Right renal pelvis (tissue), 4 donors: ENCODE results near the gene SAP30BP. TPM values are rescaled to one million over a fixed set of nuclear protein-coding genes. Genes with fewer than 3 reads are reported as not detected.

Experiments used
- DNase-seq, 4 donors: peaks; one replicate each; pipeline ENCODE4 v3.0.0-alpha.2; 2013; ENCODE audit warnings: low read depth in 4 of 4, low spot score in 3 of 4, missing footprints in 1 of 4
- polyA plus RNA-seq, 4 donors: library from polyadenylated mRNA; unstranded; fragments of 120-200 nt; gene quantifications; one replicate each; pipeline ENCODE4 v1.2.1, GENCODE V29; 2013; ENCODE audit not compliant: insufficient read length in 4 of 4

Gene SAP30BP
- polyA plus RNA-seq, 4 donors = 96.9 to 103 (median 100) TPM

DNA sequence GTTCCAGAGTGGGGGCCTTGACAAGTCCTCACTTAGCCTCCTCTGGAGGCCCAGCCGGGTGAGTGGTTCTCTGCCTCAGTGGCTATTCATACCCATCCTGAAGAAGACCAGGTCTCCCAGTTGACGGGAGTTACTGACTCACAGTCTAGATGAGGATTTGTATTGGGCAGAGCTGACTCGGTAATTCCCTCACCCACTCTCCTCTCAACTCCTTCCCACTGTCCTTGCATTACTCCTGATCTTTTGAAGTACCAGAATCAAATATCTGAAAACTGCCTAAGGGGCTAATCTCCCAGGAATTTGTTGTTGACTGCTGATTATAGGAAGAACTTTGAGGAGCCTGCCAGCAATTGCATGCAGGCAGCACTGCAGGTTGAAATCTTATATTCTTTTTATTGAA lies 14.2 kb downstream of the SAP30BP start:
- no peak for DNase-seq

DNA sequence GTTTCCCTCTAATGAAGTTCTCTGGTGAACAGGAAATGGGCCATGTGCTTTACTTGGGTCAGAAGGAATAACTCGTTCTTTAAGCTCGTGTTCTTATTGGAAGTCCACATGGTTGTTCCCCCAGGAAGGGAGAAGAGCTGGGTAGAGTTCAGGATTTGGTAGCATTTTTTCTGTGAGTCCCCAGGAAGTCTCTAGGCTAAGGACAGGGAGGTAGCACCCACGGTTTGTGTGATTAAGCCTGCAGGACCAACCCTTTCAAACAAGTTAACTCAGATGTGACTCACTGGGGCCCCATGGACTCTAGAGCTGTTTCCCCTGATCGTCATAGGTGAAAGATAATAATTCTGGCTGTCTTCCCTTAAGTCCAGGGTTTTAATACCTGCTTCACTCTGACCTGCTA lies 16.4 kb downstream of the SAP30BP start:
- no peak for DNase-seq

- DNase-seq = no peak
Observed at GRCh38 chr17:75684249-75684648, 17.1 kb downstream of the SAP30BP start.

GRCh38 chr17:75684924-75685323 lies 17.8 kb downstream of the SAP30BP start:
- DNase-seq = no peak

GRCh38 chr17:75685499-75685898 lies 18.4 kb downstream of the SAP30BP start:
- DNase-seq = no peak

DNA sequence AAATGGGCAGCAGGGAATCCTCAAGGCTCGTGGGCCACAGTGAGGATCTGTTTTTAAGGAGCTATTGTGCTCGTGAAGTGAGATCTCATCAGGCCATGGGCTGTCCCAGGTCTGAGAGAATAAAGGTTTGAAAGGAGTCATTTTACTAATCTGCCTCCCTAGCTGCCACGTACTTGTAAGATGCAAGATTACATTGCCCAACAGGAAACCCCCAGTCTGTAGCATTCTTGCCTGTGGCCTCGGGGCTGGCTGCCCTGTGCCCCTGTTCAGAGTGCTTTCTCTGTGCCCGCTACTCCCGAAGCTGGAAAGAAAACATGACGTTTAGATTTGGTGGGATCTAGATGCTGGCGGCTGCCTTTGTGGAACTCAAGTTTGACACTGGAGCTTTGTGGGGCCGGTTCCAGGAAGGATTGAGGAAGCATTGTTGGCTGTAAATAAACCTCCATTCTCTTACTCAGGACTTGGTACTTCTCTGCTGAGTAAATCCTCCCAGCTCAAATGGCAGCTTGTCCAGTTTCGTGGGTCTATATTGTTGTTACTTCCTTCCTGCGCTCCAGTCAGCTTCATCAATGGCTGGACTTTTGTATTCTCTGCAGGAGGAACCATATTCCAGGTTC lies 21.2 kb downstream of the SAP30BP start:
- DNase-seq = no peak

- no peak for DNase-seq
Observed at GRCh38 chr17:75689441-75689873, 22.3 kb downstream of the SAP30BP start.

DNA sequence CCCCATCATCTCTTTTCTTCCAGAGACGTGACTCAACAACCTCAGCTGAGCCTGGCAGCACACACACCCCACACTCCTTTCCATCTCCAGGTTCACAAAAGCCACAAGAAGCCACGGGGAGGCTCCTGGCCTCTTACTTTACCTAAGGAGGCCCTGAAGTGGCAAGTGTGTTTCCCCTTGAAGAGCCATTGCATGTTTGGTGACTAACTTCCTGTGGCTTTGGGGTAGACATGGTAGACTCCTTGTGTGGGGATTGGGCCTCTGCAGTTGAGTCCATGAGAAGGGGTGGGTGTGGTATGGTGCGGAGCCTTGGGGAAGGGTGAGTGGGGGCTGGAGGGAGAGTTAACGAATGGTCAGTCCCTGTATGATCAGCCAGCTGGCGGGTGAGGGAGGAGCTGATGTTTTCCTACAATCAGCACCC lies 24.2 kb downstream of the SAP30BP start:
- DNase-seq = no peak

DNA sequence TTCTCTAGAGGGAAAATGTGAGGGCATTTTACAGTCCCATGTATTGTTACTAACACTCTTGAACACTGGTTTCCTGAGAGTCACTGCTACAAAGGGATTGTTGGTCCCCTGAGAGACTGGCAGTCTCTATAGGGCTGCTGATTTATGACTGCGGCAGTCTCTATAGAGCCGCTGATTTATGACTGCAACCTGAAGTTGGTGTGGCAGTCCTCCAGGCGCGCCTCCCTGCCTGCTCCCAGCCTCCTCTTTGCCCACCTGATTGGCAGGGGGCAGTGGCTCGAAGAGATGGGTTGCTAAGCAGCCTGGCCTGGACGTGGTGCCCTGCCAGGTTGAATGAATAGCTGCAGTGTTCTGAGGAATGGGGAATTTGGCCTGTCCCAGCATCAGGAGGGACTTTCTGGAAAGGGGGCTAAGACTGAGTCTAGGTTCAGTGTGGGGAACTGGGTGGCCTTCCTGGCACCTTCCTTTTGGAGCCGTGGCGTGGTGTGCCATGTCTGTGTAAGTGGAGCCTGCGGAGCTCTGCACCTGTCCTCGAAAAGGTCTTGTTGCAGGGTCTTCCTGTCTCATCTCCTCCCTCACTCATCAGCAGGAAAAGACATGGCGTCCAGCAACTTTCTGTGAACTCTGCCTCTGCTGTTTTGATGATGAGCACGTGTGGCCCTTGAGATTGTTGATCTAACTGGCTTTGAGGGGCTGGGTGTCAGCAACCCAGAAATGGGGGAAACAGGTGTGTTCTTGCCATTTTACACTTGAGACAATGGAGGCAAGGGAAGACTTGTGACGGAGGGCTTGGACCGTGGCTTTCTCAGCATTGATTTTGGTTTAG lies 24.9 kb downstream of the SAP30BP start:
- no peak for DNase-seq

DNA sequence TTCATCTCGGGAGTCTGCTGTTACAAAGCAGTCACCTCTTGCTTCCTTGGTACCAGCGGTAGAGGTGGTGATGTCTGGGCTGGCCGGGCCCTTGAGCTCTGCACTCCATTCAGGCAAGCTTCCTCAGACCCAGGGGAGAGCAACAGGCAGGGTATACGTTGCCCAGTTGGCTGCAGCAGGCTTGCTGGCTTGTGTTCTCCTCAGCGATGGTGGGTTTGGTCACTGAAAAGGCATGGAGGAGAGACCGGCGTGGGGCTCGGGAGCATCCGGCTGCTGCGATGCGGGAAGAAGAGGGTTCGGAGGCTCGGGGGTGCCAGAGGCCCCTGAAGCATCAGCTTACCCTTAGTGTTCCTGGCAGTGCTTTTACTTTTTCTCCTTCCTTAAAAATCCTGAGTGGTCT lies 25.8 kb downstream of the SAP30BP start:
- no peak for DNase-seq

DNA sequence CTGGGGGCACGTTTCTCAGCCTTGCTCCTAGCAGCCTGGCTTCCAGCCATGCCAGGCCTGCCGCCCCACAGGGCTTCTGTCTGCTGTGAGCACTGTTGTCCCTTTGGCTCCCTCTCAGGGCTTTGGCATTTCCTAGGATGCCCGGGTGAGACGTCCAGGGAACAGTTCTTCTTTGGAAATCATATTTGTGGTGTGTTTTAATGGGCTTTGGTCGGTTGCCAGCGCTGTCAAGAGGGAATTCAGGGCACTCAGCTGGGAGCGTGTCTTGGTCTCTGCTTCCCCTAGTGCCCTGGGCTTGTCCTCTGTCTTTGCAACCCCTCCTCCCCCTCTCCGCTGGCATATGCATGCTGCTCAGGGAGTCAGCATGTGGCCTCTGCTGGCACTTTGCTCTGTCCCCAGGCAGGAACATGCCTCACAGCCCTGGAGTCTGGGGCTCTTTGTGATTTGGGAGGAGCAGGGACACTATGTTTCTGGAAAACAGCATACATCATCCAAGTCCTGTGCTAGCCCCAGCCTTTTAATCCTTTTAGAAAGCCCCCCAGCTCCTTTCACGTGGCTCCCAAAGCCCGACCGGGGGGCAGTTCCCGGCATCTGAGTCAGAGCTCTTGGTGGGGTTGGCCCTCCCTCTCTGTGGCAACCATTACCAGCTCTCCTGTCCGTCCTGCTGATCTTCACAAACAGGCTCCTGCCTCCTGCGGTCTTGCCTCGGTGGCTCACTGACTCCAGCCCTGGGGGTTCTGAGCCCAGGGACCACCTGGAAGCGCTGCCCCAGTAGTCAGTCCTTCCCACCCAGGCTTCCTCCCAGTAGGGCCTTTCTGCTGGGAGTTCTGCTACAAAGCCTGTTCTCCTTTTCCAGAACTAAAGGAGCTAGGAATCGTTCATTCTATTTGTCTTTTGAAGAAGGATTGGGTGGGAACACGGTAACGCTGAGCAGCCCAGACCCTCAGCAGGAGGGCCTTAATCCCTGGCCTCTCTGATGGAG lies 26.7 kb downstream of the SAP30BP start:
- DNase-seq = no peak

- DNase-seq = no peak
Observed at GRCh38 chr17:75694536-75694935, 27.4 kb downstream of the SAP30BP start.

DNA sequence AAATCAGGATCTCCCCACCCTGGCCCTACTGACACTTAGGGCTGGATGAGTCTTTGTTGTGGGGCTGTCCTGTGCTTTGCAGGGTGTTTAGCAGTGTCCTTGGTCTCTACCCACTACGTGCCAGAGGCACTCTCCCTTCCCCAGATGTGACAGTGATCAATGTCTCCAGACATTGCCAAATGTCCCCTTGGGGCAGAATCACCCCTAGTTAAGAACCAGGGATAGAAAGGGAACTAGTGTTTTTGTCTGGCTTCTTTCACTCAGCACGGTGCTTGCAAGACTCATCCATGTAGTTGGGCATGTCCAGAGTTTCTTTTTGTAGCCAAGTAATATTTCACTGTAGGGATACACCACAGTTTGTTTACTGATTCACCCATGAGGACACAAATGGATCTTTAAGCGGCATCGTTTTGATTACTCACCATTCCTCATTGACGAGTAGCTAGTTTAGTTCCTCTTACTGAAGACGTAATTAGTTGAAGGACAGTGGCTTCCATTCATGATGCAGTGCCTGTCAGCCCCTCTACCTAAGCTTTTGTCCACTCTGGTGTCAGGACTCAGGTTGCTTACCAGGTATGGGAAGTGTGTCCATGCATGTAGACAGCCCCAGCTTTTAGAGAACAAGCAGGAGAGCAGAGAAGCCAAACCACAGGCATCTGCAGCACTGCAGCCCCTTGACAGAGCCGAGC lies 28.1 kb downstream of the SAP30BP start:
- DNase-seq = no peak

DNA sequence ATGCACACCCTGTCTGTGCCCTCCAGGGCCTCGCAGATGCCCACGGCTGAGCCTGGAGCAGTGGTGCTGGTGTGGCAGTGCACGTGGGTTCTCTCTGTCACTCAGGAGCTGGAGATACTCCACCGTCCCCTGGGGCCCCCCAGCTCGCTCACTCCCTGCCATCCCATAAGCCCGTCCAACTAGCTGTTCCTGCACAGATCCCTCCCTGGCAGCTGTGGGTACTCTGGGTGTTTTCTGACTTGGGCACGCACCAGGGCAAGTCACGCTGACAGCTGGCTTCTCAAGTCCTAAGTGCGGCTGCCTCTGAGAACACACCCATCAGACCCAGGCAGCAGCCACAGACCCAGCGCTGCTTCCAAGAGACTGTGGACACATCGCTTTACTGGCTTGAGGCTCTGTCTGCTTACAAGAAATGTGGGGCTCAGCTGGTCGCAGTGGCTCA lies 28.7 kb downstream of the SAP30BP start:
- DNase-seq = no peak

- DNase-seq = no peak
Observed at GRCh38 chr17:75697651-75698291, 30.6 kb downstream of the SAP30BP start.

DNA sequence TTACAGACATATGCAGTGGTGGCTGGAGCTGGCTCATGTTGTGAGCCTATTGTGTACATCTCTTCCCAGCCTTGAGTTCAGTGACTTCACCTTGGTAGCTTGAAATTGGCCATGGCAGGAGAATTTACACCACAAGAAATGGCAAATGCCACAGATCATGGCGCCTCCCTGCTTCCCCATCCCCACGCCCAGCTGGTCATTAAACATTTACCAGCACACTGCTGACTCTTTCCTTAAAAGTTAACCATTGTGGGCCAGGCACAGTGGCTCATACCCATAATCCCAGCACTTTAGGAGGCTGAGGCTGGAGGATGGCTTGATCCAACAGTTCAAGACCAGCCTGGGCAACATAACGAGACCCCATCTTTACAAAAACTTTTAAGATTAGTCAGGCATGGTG lies 31.5 kb downstream of the SAP30BP start:
- no peak for DNase-seq

- no peak for DNase-seq
Observed at GRCh38 chr17:75701288-75701687, 34.1 kb downstream of the SAP30BP start.

DNA sequence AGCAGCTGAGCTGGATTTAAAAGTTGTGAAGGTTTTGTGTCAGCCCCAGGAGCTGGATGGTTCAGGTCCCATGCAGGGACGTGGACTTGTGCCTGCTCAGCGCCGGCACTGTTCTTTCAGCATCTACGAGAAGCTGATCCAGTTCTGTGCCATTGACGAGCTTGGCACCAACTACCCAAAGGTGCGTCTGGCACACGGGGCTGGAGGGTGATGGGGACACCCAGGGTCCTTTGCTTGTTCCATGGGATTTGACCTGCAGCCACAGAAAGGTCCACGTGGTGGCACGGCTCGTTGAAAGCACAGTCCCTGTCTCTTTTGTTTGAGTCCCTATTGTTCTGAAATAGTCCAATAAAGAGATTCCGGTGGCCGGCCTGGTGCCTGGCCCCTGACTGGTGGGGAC lies 36.1 kb downstream of the SAP30BP start:
- DNase-seq = no peak

GRCh38 chr17:75703591-75703990 lies 36.5 kb downstream of the SAP30BP start:
- DNase-seq = no peak
